H1 (cell line): ENCODE measurements around the gene ZFP64. TPM values are rescaled to one million over a fixed set of nuclear protein-coding genes. Genes with fewer than 3 reads are reported as not detected.

Source experiments
- CTCF ChIA-PET: fragments of 300-600 bp; sonication (Branson Sonifier 250); formaldehyde crosslinking; loops from one replicate; lab custom pipeline; 2021; ENCODE audit not compliant: partially characterized antibody; lab: Charles Lee
- POLR2A ChIA-PET: fragments of 300-600 bp; sonication (Branson Sonifier 250); formaldehyde crosslinking; loops from one replicate; lab custom pipeline; 2021; ENCODE audit warnings: inconsistent platforms; ENCODE audit not compliant: partially characterized antibody; lab: Charles Lee
- DNase-seq, 2 experiments: peaks; one replicate each; pipeline versions ENCODE4 v3.0.0 to v3.0.0-alpha.2; 2010 to 2022; ENCODE audit warnings: low spot score in 2 of 2, low read depth in 1 of 2, mixed read lengths in 1 of 2
- FAIRE-seq: peaks from 2 replicates; lab custom pipeline; 2011; peaks lifted over from hg19 to GRCh38; lab: Jason Lieb, UNC
- H2AFZ ChIP-seq: 2 replicates; pipeline ENCODE4 v1.8.1; 2012; ENCODE audit warnings: low read length, inconsistent platforms
- H2AK5ac ChIP-seq: 2 replicates; pipeline ENCODE4 v1.6.1; 2013; ENCODE audit warnings: low read depth, low read length
- H2BK120ac ChIP-seq: replicated peaks from 2 replicates; pipeline ENCODE3; 2013; ENCODE audit warnings: low read depth, low read length, inconsistent platforms
- H2BK12ac ChIP-seq: 2 replicates; pipeline ENCODE4 v1.6.1; 2013; ENCODE audit warnings: low read depth, low read length
- H2BK15ac ChIP-seq: 2 replicates; pipeline ENCODE4 v1.6.1; 2013; ENCODE audit warnings: low read length
- H2BK20ac ChIP-seq: 2 replicates; pipeline ENCODE4 v1.6.1; 2013; ENCODE audit warnings: low read length
- H2BK5ac ChIP-seq: 2 replicates; pipeline ENCODE4 v1.6.1; 2013; ENCODE audit warnings: low read depth, low read length
- H3K14ac ChIP-seq: 2 replicates; pipeline ENCODE4 v1.6.1; 2013; ENCODE audit warnings: inconsistent platforms; ENCODE audit not compliant: insufficient read length
- H3K18ac ChIP-seq: 2 replicates; pipeline ENCODE4 v1.6.1; 2013; ENCODE audit warnings: low read length; ENCODE audit errors: extremely low read depth
- H3K23ac ChIP-seq: 2 replicates; pipeline ENCODE4 v1.6.1; 2013; ENCODE audit warnings: inconsistent platforms; ENCODE audit not compliant: insufficient read length
- H3K23me2 ChIP-seq: 2 replicates; pipeline ENCODE4 v1.6.1; 2013; ENCODE audit warnings: low read depth, low read length
- H3K27ac ChIP-seq: 2 replicates; pipeline ENCODE4 v1.6.1; 2011; ENCODE audit warnings: low read depth, low read length, inconsistent platforms
- H3K27me3 ChIP-seq, 4 experiments: replicated peaks in 1 of 4; 1 replicate in 1 of 4; 2 replicates in 3 of 4; pipeline versions ENCODE4 v1.6.1 to v1.8.1; 2011 to 2013; ENCODE audit warnings: low read length in 3 of 4, mild to moderate bottlenecking in 3 of 4, inconsistent platforms in 2 of 4, mixed read lengths in 2 of 4, moderate library complexity in 1 of 4; ENCODE audit not compliant: control insufficient read depth in 3 of 4, insufficient read depth in 3 of 4; ENCODE audit errors: extremely low read depth in 1 of 4
- H3K36me3 ChIP-seq, 4 experiments: 2 replicates each; pipeline versions ENCODE4 v1.6.1 to v1.8.1; 2011 to 2013; ENCODE audit warnings: mild to moderate bottlenecking in 4 of 4, low read length in 3 of 4, moderate library complexity in 2 of 4, control low read depth in 1 of 4, inconsistent platforms in 1 of 4; ENCODE audit not compliant: insufficient read depth in 4 of 4, control insufficient read depth in 2 of 4
- H3K4ac ChIP-seq: replicated peaks from 2 replicates; pipeline ENCODE3; 2013; ENCODE audit warnings: low read length, low read depth, mixed read lengths, inconsistent platforms; ENCODE audit not compliant: insufficient read length
- H3K4me1 ChIP-seq, 4 experiments: replicated peaks in 1 of 4; 1 replicate in 1 of 4; 2 replicates in 3 of 4; pipeline versions ENCODE4 v1.6.1 to v1.8.1; 2011 to 2013; ENCODE audit warnings: low read length in 3 of 4, inconsistent platforms in 2 of 4, mixed read lengths in 1 of 4; ENCODE audit not compliant: insufficient read depth in 4 of 4, control insufficient read depth in 3 of 4
- H3K4me2 ChIP-seq, 2 experiments: 2 replicates each; pipeline versions ENCODE4 v1.6.1 to v1.8.1; 2011 to 2013; ENCODE audit warnings: low read depth in 2 of 2, low read length in 2 of 2, control low read depth in 1 of 2, inconsistent platforms in 1 of 2, mild to moderate bottlenecking in 1 of 2; ENCODE audit not compliant: insufficient read depth in 1 of 2
- H3K4me3 ChIP-seq, 4 experiments: fragments of 200-600, 300-600 bp in 1 of 4; sonication (generic), shearing (Covaris generic), sonication (Bioruptor Twin) in 1 of 4; 2 replicates each; pipeline versions ENCODE4 v1.5.1 to v1.8.1; 2011 to 2016; ENCODE audit warnings: low read length in 4 of 4, low read depth in 3 of 4, control low read depth in 2 of 4, inconsistent platforms in 2 of 4, mild to moderate bottlenecking in 2 of 4, mixed read lengths in 1 of 4, moderate library complexity in 1 of 4; ENCODE audit not compliant: insufficient read depth in 2 of 4; ENCODE audit errors: extremely low read depth in 1 of 4
- H3K56ac ChIP-seq: replicated peaks from 2 replicates; pipeline ENCODE3; 2013; ENCODE audit warnings: low read depth, mild to moderate bottlenecking, mixed read lengths, low read length, inconsistent platforms; ENCODE audit not compliant: insufficient read length
- H3K79me1 ChIP-seq: 2 replicates; pipeline ENCODE4 v1.6.1; 2013; ENCODE audit warnings: low read depth, low read length, control low read depth
- H3K79me2 ChIP-seq, 2 experiments: 2 replicates each; pipeline versions ENCODE4 v1.6.1 to v1.8.1; 2012 to 2013; ENCODE audit warnings: low read length in 2 of 2, mild to moderate bottlenecking in 2 of 2, inconsistent platforms in 1 of 2; ENCODE audit not compliant: insufficient read depth in 2 of 2, control insufficient read depth in 1 of 2
- H3K9ac ChIP-seq, 4 experiments: replicated peaks in 1 of 4; 1 replicate in 1 of 4; 2 replicates in 3 of 4; pipeline versions ENCODE4 v1.6.1 to v1.8.1; 2011 to 2013; ENCODE audit warnings: low read depth in 3 of 4, low read length in 3 of 4, control low read depth in 2 of 4, mild to moderate bottlenecking in 2 of 4, moderate library complexity in 2 of 4, inconsistent platforms in 1 of 4; ENCODE audit errors: extremely low read depth in 1 of 4
- H3K9me3 ChIP-seq, 2 experiments: 2 replicates each; pipeline versions ENCODE4 v1.6.1 to v1.8.1; 2012 to 2013; ENCODE audit warnings: mild to moderate bottlenecking in 2 of 2, moderate library complexity in 2 of 2, control low read depth in 1 of 2, inconsistent platforms in 1 of 2, low read depth in 1 of 2, low read length in 1 of 2, mixed read lengths in 1 of 2; ENCODE audit not compliant: insufficient read depth in 2 of 2
- H4K20me1 ChIP-seq, 2 experiments: replicated peaks in 1 of 2; 2 replicates each; pipeline versions ENCODE3 to v1.8.1; 2011 to 2013; ENCODE audit warnings: inconsistent platforms in 2 of 2, low read length in 2 of 2, mild to moderate bottlenecking in 1 of 2; ENCODE audit not compliant: insufficient read depth in 2 of 2, control insufficient read depth in 1 of 2
- H4K5ac ChIP-seq: 2 replicates; pipeline ENCODE4 v1.6.1; 2013; ENCODE audit warnings: low read length, low read depth, mixed read lengths, inconsistent platforms; ENCODE audit not compliant: insufficient read length
- H4K8ac ChIP-seq: 2 replicates; pipeline ENCODE4 v1.8.0; 2013; ENCODE audit warnings: mild to moderate bottlenecking, moderate library complexity, low read length, inconsistent platforms; ENCODE audit not compliant: insufficient read depth; ENCODE audit errors: extremely low read depth
- H4K91ac ChIP-seq: replicated peaks from 2 replicates; pipeline ENCODE3; 2013; ENCODE audit warnings: low read length, mixed read lengths, inconsistent platforms; ENCODE audit not compliant: insufficient read length
- EGR1 ChIP-seq: IDR thresholded peaks from 2 replicates; pipeline ENCODE4 v1.6.1; 2011; ENCODE audit warnings: low read depth, low read length, borderline replicate concordance
- GABPA ChIP-seq: IDR thresholded peaks from 2 replicates; pipeline ENCODE4 v1.6.1; 2011; ENCODE audit warnings: mild to moderate bottlenecking, low read length, moderate library complexity, borderline replicate concordance; ENCODE audit not compliant: insufficient read depth
- KDM5A ChIP-seq: fragments of 200-600 bp; IDR thresholded peaks from 2 replicates; pipeline ENCODE4 v1.7.1; 2012; ENCODE audit warnings: mild to moderate bottlenecking, low read length, inconsistent platforms, mixed read lengths
- WGBS, 2 experiments: shearing (Covaris generic) in 1 of 2; methylation state at CpG; one replicate each; pipeline versions ENCODE4 v1.1.6 to v1.1.7; 2013 to 2015; ENCODE audit warnings: low lambda C conversion rate in 2 of 2, mixed read lengths in 2 of 2, inconsistent platforms in 1 of 2, low coverage in 1 of 2, missing lambda C conversion rate in 1 of 2; ENCODE audit not compliant: insufficient replicate concordance in 2 of 2, insufficient coverage in 1 of 2, insufficient read length in 1 of 2; ENCODE audit errors: extremely low coverage in 1 of 2, missing lambda C conversion rate in 1 of 2; 5-methylcytosine and 5-hydroxymethylcytosine counted together
- polyA plus RNA-seq, 7 experiments: library from polyadenylated mRNA; depleted of rRNA in 3 of 7; stranded (reverse) in 5 of 7; unstranded in 2 of 7; fragments of >200 nt in 5 of 7; fragments of 200-250 nt in 2 of 7; gene quantifications; 1 replicate in 5 of 7; 2 replicates in 1 of 7; 4 replicates in 1 of 7; pipeline versions ENCODE4 v1.2.1 to v1.2.3, GENCODE V29; 2011 to 2013; ENCODE audit warnings: missing spikeins in 2 of 7, mixed read lengths in 2 of 7
- total RNA-seq: library from RNA; stranded (reverse); fragmentation: NEBNext Ultra II Directional; extraction: Animal tissue kit (Norgen Biotek cat#: 25700); gene quantifications from 2 replicates; pipeline ENCODE4 v1.2.1, GENCODE V29; 2021
- TF ChIP-seq, protein P1 (sequence below): IDR thresholded peaks from 2 replicates; pipeline ENCODE4 v1.6.1; 2011; ENCODE audit warnings: low read length, improper control_type of control experiment

ZFP64 gene
- total and polyA plus RNA-seq, 2 of the 8 experiments (the other 6 are each of a cell fraction or from before 2014, with no cell fraction given) = 25.3 to 43.7 TPM

DNA sequence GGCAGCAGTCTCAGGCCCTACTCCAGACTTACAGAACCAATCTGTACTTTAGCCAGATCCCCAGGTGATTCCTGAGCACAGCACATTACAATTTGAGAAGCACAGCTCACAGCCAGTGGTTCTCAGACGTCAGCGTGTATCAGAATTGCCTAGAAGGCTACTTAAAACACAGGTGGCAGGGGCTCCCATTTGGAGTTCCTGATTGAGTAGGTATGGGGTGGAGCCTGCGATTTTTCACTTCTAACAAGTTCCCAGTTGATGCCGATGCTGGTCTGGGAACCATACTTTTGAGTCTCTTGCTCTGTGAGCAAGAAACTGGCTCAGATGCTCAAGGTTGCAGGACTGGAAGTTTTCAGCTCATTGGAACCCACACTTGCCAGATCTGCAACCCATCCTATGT lies 89.5 kb downstream of the ZFP64 start:
- no peak for TF ChIP-seq EGR1
- TF ChIP-seq GABPA = no peak
- TF ChIP-seq, protein P1, sequence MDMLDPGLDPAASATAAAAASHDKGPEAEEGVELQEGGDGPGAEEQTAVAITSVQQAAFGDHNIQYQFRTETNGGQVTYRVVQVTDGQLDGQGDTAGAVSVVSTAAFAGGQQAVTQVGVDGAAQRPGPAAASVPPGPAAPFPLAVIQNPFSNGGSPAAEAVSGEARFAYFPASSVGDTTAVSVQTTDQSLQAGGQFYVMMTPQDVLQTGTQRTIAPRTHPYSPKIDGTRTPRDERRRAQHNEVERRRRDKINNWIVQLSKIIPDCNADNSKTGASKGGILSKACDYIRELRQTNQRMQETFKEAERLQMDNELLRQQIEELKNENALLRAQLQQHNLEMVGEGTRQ = no peak
- TF ChIP-seq KDM5A = no peak
- no peak overlapping the region for H2BK120ac ChIP-seq
- H2AK5ac ChIP-seq = no peak overlapping the region
- H4K8ac ChIP-seq = no peak overlapping the region
- H3K14ac ChIP-seq = no peak overlapping the region
- peaks cover 1 to 7% (median 2%) of the 10 kb centered on the region in 4 experiments; a peak in 7 of 8 replicates for H3K36me3 ChIP-seq
- H3K4me3 ChIP-seq = no peak overlapping the region
- WGBS, 2 experiments = 78% methylated on average over 4 of the region's 4 CpGs; no CpG with 5 or more reads in 1 of the 2 experiments
- ChIA-PET POLR2A (interaction anchor here (0.8 to 2.2 kb wide), 2 partner anchors 90 to 322 kb away, joined by 3 to 6 read pairs; partner anchors contain the start of gene ZFP64), CTCF (interaction anchor here (1.0 to 1.7 kb wide), 3 partner anchors 22 to 302 kb away, joined by 3 to 5 read pairs (median 4); partner anchors contain the start of gene ZFP64)
- no peaks in the 10 kb centered on the region for H3K9me3 ChIP-seq
- no peak overlapping the region for H4K91ac ChIP-seq
- H4K20me1 ChIP-seq = peaks cover 2 to 17% of the 10 kb centered on the region in 2 experiments
- no peak overlapping the region for H2BK5ac ChIP-seq
- H3K27ac ChIP-seq = no peak overlapping the region
- H3K79me2 ChIP-seq = peaks cover 0 to 11% of the 10 kb centered on the region in 2 experiments; a peak in 1 of 4 replicates
- no peak overlapping the region for H3K4ac ChIP-seq
- H3K23ac ChIP-seq = no peak overlapping the region
- DNase-seq (no peak), FAIRE-seq (no peak)
- H3K27me3 ChIP-seq = peaks cover 10 to 36% (median 26%) of the 10 kb centered on the region in 4 experiments
- no peak overlapping the region for H3K18ac ChIP-seq
- peak overlapping the region in 1 of 2 experiments; percentile 95; a peak in 2 of 4 replicates for H3K4me2 ChIP-seq
- H3K79me1 ChIP-seq = no peaks in the 10 kb centered on the region
- no peak overlapping the region for H2BK15ac ChIP-seq
- no peak overlapping the region for H4K5ac ChIP-seq
- H2BK12ac ChIP-seq = no peak overlapping the region
- H2BK20ac ChIP-seq = no peak overlapping the region
- no peak overlapping the region for H3K9ac ChIP-seq
- peaks cover 24% of the 10 kb centered on the region for H3K23me2 ChIP-seq
- peaks cover 0 to 9% (median 5%) of the 10 kb centered on the region in 4 experiments; a peak in 5 of 7 replicates for H3K4me1 ChIP-seq
- no peak overlapping the region for H2AFZ ChIP-seq
- H3K56ac ChIP-seq = no peak overlapping the region
